H1 (cell line): ENCODE data around the gene CFAP107. TPM values are rescaled to one million over a fixed set of nuclear protein-coding genes. Genes with fewer than 3 reads are reported as not detected.

Experiments
- CTCF ChIA-PET: fragments of 300-600 bp; sonication (Branson Sonifier 250); formaldehyde crosslinking; loops from one replicate; lab custom pipeline; 2021; ENCODE audit not compliant: partially characterized antibody; lab: Charles Lee
- POLR2A ChIA-PET: fragments of 300-600 bp; sonication (Branson Sonifier 250); formaldehyde crosslinking; loops from one replicate; lab custom pipeline; 2021; ENCODE audit warnings: inconsistent platforms; ENCODE audit not compliant: partially characterized antibody; lab: Charles Lee
- DNase-seq, 2 experiments: peaks; one replicate each; pipeline versions ENCODE4 v3.0.0 to v3.0.0-alpha.2; 2010 to 2022; ENCODE audit warnings: low spot score in 2 of 2, low read depth in 1 of 2, mixed read lengths in 1 of 2
- FAIRE-seq: peaks from 2 replicates; lab custom pipeline; 2011; peaks lifted over from hg19 to GRCh38; lab: Jason Lieb, UNC
- H2AFZ ChIP-seq: 2 replicates; pipeline ENCODE4 v1.8.1; 2012; ENCODE audit warnings: low read length, inconsistent platforms
- H2AK5ac ChIP-seq: 2 replicates; pipeline ENCODE4 v1.6.1; 2013; ENCODE audit warnings: low read depth, low read length
- H2BK120ac ChIP-seq: replicated peaks from 2 replicates; pipeline ENCODE3; 2013; ENCODE audit warnings: low read depth, low read length, inconsistent platforms
- H2BK12ac ChIP-seq: 2 replicates; pipeline ENCODE4 v1.6.1; 2013; ENCODE audit warnings: low read depth, low read length
- H2BK15ac ChIP-seq: 2 replicates; pipeline ENCODE4 v1.6.1; 2013; ENCODE audit warnings: low read length
- H2BK20ac ChIP-seq: 2 replicates; pipeline ENCODE4 v1.6.1; 2013; ENCODE audit warnings: low read length
- H2BK5ac ChIP-seq: 2 replicates; pipeline ENCODE4 v1.6.1; 2013; ENCODE audit warnings: low read depth, low read length
- H3K14ac ChIP-seq: 2 replicates; pipeline ENCODE4 v1.6.1; 2013; ENCODE audit warnings: inconsistent platforms; ENCODE audit not compliant: insufficient read length
- H3K18ac ChIP-seq: 2 replicates; pipeline ENCODE4 v1.6.1; 2013; ENCODE audit warnings: low read length; ENCODE audit errors: extremely low read depth
- H3K23ac ChIP-seq: 2 replicates; pipeline ENCODE4 v1.6.1; 2013; ENCODE audit warnings: inconsistent platforms; ENCODE audit not compliant: insufficient read length
- H3K23me2 ChIP-seq: 2 replicates; pipeline ENCODE4 v1.6.1; 2013; ENCODE audit warnings: low read depth, low read length
- H3K27ac ChIP-seq: 2 replicates; pipeline ENCODE4 v1.6.1; 2011; ENCODE audit warnings: low read depth, low read length, inconsistent platforms
- H3K27me3 ChIP-seq, 4 experiments: replicated peaks in 1 of 4; 1 replicate in 1 of 4; 2 replicates in 3 of 4; pipeline versions ENCODE4 v1.6.1 to v1.8.1; 2011 to 2013; ENCODE audit warnings: low read length in 3 of 4, mild to moderate bottlenecking in 3 of 4, inconsistent platforms in 2 of 4, mixed read lengths in 2 of 4, moderate library complexity in 1 of 4; ENCODE audit not compliant: control insufficient read depth in 3 of 4, insufficient read depth in 3 of 4; ENCODE audit errors: extremely low read depth in 1 of 4
- H3K36me3 ChIP-seq, 4 experiments: 2 replicates each; pipeline versions ENCODE4 v1.6.1 to v1.8.1; 2011 to 2013; ENCODE audit warnings: mild to moderate bottlenecking in 4 of 4, low read length in 3 of 4, moderate library complexity in 2 of 4, control low read depth in 1 of 4, inconsistent platforms in 1 of 4; ENCODE audit not compliant: insufficient read depth in 4 of 4, control insufficient read depth in 2 of 4
- H3K4ac ChIP-seq: replicated peaks from 2 replicates; pipeline ENCODE3; 2013; ENCODE audit warnings: low read length, low read depth, mixed read lengths, inconsistent platforms; ENCODE audit not compliant: insufficient read length
- H3K4me1 ChIP-seq, 4 experiments: replicated peaks in 1 of 4; 1 replicate in 1 of 4; 2 replicates in 3 of 4; pipeline versions ENCODE4 v1.6.1 to v1.8.1; 2011 to 2013; ENCODE audit warnings: low read length in 3 of 4, inconsistent platforms in 2 of 4, mixed read lengths in 1 of 4; ENCODE audit not compliant: insufficient read depth in 4 of 4, control insufficient read depth in 3 of 4
- H3K4me2 ChIP-seq, 2 experiments: 2 replicates each; pipeline versions ENCODE4 v1.6.1 to v1.8.1; 2011 to 2013; ENCODE audit warnings: low read depth in 2 of 2, low read length in 2 of 2, control low read depth in 1 of 2, inconsistent platforms in 1 of 2, mild to moderate bottlenecking in 1 of 2; ENCODE audit not compliant: insufficient read depth in 1 of 2
- H3K4me3 ChIP-seq, 4 experiments: fragments of 200-600, 300-600 bp in 1 of 4; sonication (generic), shearing (Covaris generic), sonication (Bioruptor Twin) in 1 of 4; 2 replicates each; pipeline versions ENCODE4 v1.5.1 to v1.8.1; 2011 to 2016; ENCODE audit warnings: low read length in 4 of 4, low read depth in 3 of 4, control low read depth in 2 of 4, inconsistent platforms in 2 of 4, mild to moderate bottlenecking in 2 of 4, mixed read lengths in 1 of 4, moderate library complexity in 1 of 4; ENCODE audit not compliant: insufficient read depth in 2 of 4; ENCODE audit errors: extremely low read depth in 1 of 4
- H3K56ac ChIP-seq: replicated peaks from 2 replicates; pipeline ENCODE3; 2013; ENCODE audit warnings: low read depth, mild to moderate bottlenecking, mixed read lengths, low read length, inconsistent platforms; ENCODE audit not compliant: insufficient read length
- H3K79me1 ChIP-seq: 2 replicates; pipeline ENCODE4 v1.6.1; 2013; ENCODE audit warnings: low read depth, low read length, control low read depth
- H3K79me2 ChIP-seq, 2 experiments: 2 replicates each; pipeline versions ENCODE4 v1.6.1 to v1.8.1; 2012 to 2013; ENCODE audit warnings: low read length in 2 of 2, mild to moderate bottlenecking in 2 of 2, inconsistent platforms in 1 of 2; ENCODE audit not compliant: insufficient read depth in 2 of 2, control insufficient read depth in 1 of 2
- H3K9ac ChIP-seq, 4 experiments: replicated peaks in 1 of 4; 1 replicate in 1 of 4; 2 replicates in 3 of 4; pipeline versions ENCODE4 v1.6.1 to v1.8.1; 2011 to 2013; ENCODE audit warnings: low read depth in 3 of 4, low read length in 3 of 4, control low read depth in 2 of 4, mild to moderate bottlenecking in 2 of 4, moderate library complexity in 2 of 4, inconsistent platforms in 1 of 4; ENCODE audit errors: extremely low read depth in 1 of 4
- H3K9me3 ChIP-seq, 2 experiments: 2 replicates each; pipeline versions ENCODE4 v1.6.1 to v1.8.1; 2012 to 2013; ENCODE audit warnings: mild to moderate bottlenecking in 2 of 2, moderate library complexity in 2 of 2, control low read depth in 1 of 2, inconsistent platforms in 1 of 2, low read depth in 1 of 2, low read length in 1 of 2, mixed read lengths in 1 of 2; ENCODE audit not compliant: insufficient read depth in 2 of 2
- H4K20me1 ChIP-seq, 2 experiments: replicated peaks in 1 of 2; 2 replicates each; pipeline versions ENCODE3 to v1.8.1; 2011 to 2013; ENCODE audit warnings: inconsistent platforms in 2 of 2, low read length in 2 of 2, mild to moderate bottlenecking in 1 of 2; ENCODE audit not compliant: insufficient read depth in 2 of 2, control insufficient read depth in 1 of 2
- H4K5ac ChIP-seq: 2 replicates; pipeline ENCODE4 v1.6.1; 2013; ENCODE audit warnings: low read length, low read depth, mixed read lengths, inconsistent platforms; ENCODE audit not compliant: insufficient read length
- H4K8ac ChIP-seq: 2 replicates; pipeline ENCODE4 v1.8.0; 2013; ENCODE audit warnings: mild to moderate bottlenecking, moderate library complexity, low read length, inconsistent platforms; ENCODE audit not compliant: insufficient read depth; ENCODE audit errors: extremely low read depth
- H4K91ac ChIP-seq: replicated peaks from 2 replicates; pipeline ENCODE3; 2013; ENCODE audit warnings: low read length, mixed read lengths, inconsistent platforms; ENCODE audit not compliant: insufficient read length
- ATF3 ChIP-seq: IDR thresholded peaks from 2 replicates; pipeline ENCODE4 v1.6.1; 2011; ENCODE audit warnings: low read depth, mild to moderate bottlenecking, low read length; ENCODE audit not compliant: insufficient read depth
- CEBPB ChIP-seq: IDR thresholded peaks from 2 replicates; pipeline ENCODE4 v1.6.1; 2012; ENCODE audit warnings: low read depth, low read length
- RBBP5 ChIP-seq: IDR thresholded peaks from 2 replicates; pipeline ENCODE4 v1.7.1; 2012; ENCODE audit warnings: low read depth, mild to moderate bottlenecking, inconsistent platforms, low read length, moderate library complexity, borderline replicate concordance
- RNF2 ChIP-seq: fragments of 200-900, 300-1000 bp; sonication (generic); IDR thresholded peaks from 2 replicates; pipeline ENCODE4 v1.7.1; 2016; ENCODE audit warnings: borderline replicate concordance, low read depth, mild to moderate bottlenecking, antibody characterized with exemption, low read length; ENCODE audit not compliant: poor library complexity, severe bottlenecking; ENCODE audit errors: missing control alignments
- SP2 ChIP-seq: IDR thresholded peaks from 2 replicates; pipeline ENCODE4 v1.6.1; 2012; ENCODE audit warnings: mild to moderate bottlenecking, low read length, inconsistent platforms
- WGBS, 2 experiments: shearing (Covaris generic) in 1 of 2; methylation state at CpG; one replicate each; pipeline versions ENCODE4 v1.1.6 to v1.1.7; 2013 to 2015; ENCODE audit warnings: low lambda C conversion rate in 2 of 2, mixed read lengths in 2 of 2, inconsistent platforms in 1 of 2, low coverage in 1 of 2, missing lambda C conversion rate in 1 of 2; ENCODE audit not compliant: insufficient replicate concordance in 2 of 2, insufficient coverage in 1 of 2, insufficient read length in 1 of 2; ENCODE audit errors: extremely low coverage in 1 of 2, missing lambda C conversion rate in 1 of 2; 5-methylcytosine and 5-hydroxymethylcytosine counted together
- polyA plus RNA-seq, 7 experiments: library from polyadenylated mRNA; depleted of rRNA in 3 of 7; stranded (reverse) in 5 of 7; unstranded in 2 of 7; fragments of >200 nt in 5 of 7; fragments of 200-250 nt in 2 of 7; gene quantifications; 1 replicate in 5 of 7; 2 replicates in 1 of 7; 4 replicates in 1 of 7; pipeline versions ENCODE4 v1.2.1 to v1.2.3, GENCODE V29; 2011 to 2013; ENCODE audit warnings: missing spikeins in 2 of 7, mixed read lengths in 2 of 7
- total RNA-seq: library from RNA; stranded (reverse); fragmentation: NEBNext Ultra II Directional; extraction: Animal tissue kit (Norgen Biotek cat#: 25700); gene quantifications from 2 replicates; pipeline ENCODE4 v1.2.1, GENCODE V29; 2021

The CFAP107 gene
- total and polyA plus RNA-seq, 2 of the 8 experiments (the other 6 are each of a cell fraction or from before 2014, with no cell fraction given) = 0.23 TPM; not detected in 1

- H2BK20ac ChIP-seq = no peak overlapping the region
- H2BK15ac ChIP-seq = no peak overlapping the region
- H2BK5ac ChIP-seq = no peak overlapping the region
- no peak overlapping the region for H3K56ac ChIP-seq
- POLR2A ChIA-PET = no interaction called here
- DNase-seq (no peak), FAIRE-seq (no peak)
- H3K4me2 ChIP-seq = no peak overlapping the region
- no peak overlapping the region for H4K5ac ChIP-seq
- H3K27ac ChIP-seq = no peak overlapping the region
- no peak overlapping the region for H2AFZ ChIP-seq
- H3K4me1 ChIP-seq = no peaks in the 10 kb centered on the region
- no peak overlapping the region for H2BK120ac ChIP-seq
- H3K23ac ChIP-seq = no peak overlapping the region
- no peaks in the 10 kb centered on the region for H3K79me2 ChIP-seq
- WGBS, 2 experiments = 94% methylated on average over 2 of the region's 2 CpGs; no CpG with 5 or more reads in 1 of the 2 experiments
- H3K36me3 ChIP-seq = no peaks in the 10 kb centered on the region
- no peak overlapping the region for H3K4ac ChIP-seq
- H3K4me3 ChIP-seq = no peak overlapping the region
- CTCF ChIA-PET = no interaction called here
- H3K23me2 ChIP-seq = no peaks in the 10 kb centered on the region
- H2AK5ac ChIP-seq = no peak overlapping the region
- no peaks in the 10 kb centered on the region for H4K20me1 ChIP-seq
- H3K18ac ChIP-seq = no peak overlapping the region
- H3K14ac ChIP-seq = no peak overlapping the region
- H3K9ac ChIP-seq = no peak overlapping the region
- no peak overlapping the region for H2BK12ac ChIP-seq
- H3K9me3 ChIP-seq = 0 out of 4 replicates have a peak, but pooled peaks cover 0 to 2% of the 10 kb centered on the region in 2 experiments
- peaks cover 0 to 3% (median 0%) of the 10 kb centered on the region in 4 experiments; a peak in 2 of 7 replicates for H3K27me3 ChIP-seq
- TF ChIP-seq CEBPB (no peak), RNF2 (no peak), ATF3 (no peak), SP2 (no peak), RBBP5 (no peak)
- H3K79me1 ChIP-seq = no peaks in the 10 kb centered on the region
- H4K91ac ChIP-seq = no peak overlapping the region
- no peak overlapping the region for H4K8ac ChIP-seq
Measured at GRCh38 chr1:12728391-12728790, 17.6 kb upstream of the CFAP107 start.
